NCI-H226 (cell line): Measurements from ENCODE around the gene CCDC33.

Experiments
- DNase-seq: peaks from one replicate; pipeline ENCODE4 v3.0.0-alpha.2; 2015

The CCDC33 gene

DNA sequence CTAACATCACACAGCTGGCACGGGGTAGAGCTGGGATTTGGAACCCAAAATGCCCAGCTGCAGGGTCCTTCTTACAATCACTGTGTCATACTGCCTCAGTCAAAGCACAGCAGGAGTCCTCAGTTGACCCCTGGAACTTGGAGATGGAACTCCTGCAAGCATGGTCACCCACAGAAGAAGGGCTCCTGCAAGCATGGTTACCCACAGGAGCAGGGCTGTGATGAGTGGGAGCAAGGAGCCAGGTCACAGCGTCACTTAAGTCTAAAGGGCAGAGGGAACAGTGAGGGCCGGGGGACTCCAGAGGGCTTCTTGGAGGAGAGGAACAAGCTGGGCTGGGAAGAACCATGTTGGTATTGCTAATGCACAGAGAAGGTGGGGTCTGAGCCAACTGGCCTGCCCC lies 24.9 kb downstream of the CCDC33 start:
- no peak for DNase-seq

GRCh38 chr15:74261685-74262084 lies 25.6 kb downstream of the CCDC33 start:
- no peak for DNase-seq

- DNase-seq = no peak
Observed at GRCh38 chr15:74262151-74262550, 26.0 kb downstream of the CCDC33 start.

GRCh38 chr15:74262625-74263024 lies 26.5 kb downstream of the CCDC33 start:
- DNase-seq = no peak

DNA sequence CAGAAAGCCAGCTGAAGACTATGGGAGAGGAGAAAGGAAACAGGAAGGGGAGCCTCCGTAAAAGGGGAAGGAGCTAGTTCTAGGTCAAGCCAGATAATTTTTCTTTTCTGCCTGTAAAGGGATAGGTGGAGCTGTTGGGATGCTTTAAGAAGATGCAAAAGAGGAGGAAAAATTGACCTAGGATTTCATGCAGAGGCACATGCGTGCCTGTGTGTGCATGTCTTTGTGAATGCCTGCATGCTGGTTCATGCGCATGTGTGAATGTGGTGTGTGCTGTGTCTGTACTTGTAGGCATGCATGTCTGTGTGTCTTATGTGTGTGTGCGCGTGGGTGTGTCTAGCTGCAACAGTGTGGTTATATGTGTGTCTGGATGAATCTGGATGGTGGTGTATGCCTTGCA lies 27.3 kb downstream of the CCDC33 start:
- no peak for DNase-seq

- DNase-seq = no peak
Observed at GRCh38 chr15:74264081-74264501, 28.0 kb downstream of the CCDC33 start.

DNA sequence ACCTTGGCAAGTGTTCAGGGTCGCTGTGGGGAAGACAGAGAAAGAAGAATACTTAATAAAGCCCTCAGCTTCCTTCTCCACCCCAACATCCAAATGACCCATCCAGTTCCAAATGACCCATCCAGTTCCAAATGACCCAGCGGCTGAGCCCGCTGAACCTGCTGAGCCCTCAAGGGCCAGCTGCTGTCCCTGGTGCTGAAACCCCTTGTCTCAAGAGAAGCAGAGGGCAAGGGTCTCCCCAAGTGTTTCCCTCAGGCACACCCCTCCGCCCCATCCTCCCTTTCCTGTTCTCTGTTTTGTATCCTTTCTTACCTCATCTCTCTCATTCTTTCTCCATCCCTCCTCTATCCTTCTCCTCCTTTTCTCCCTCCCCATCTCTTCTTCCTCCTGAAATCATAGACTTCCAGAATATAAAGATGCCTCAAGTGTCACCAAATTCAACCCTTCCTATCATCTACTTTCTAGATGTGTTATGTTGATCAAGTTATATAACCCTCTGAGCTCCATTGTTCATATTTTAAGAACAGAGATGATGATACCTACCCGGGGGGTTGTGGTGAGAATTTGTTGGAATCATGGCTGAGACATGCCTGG lies 29.0 kb downstream of the CCDC33 start:
- no peak for DNase-seq

GRCh38 chr15:74268020-74268419 lies 31.9 kb downstream of the CCDC33 start:
- no peak for DNase-seq

GRCh38 chr15:74269362-74270035 lies 33.4 kb downstream of the CCDC33 start:
- DNase-seq = no peak

DNA sequence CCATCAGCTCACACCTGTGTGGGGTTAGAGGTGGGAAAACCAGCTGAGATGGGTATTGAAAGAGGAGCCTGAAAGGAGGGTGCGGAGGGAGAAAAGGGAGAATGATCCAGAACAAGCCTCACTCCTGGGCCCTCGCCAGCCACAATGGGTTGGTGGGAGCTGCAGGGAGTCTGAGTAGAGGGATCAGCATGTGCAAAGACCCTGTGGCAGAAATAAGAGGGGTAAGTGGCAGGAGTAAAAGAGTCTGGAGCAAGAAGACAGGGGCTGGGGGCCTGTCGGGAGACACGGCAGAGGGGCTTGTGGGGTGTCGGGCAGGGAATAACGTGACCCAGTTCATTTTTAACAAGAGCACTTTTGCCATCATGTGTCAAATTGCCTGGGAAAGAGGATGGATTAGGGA lies 34.0 kb downstream of the CCDC33 start:
- no peak for DNase-seq

- no peak for DNase-seq
Observed at GRCh38 chr15:74270854-74271520, 34.9 kb downstream of the CCDC33 start.

DNA sequence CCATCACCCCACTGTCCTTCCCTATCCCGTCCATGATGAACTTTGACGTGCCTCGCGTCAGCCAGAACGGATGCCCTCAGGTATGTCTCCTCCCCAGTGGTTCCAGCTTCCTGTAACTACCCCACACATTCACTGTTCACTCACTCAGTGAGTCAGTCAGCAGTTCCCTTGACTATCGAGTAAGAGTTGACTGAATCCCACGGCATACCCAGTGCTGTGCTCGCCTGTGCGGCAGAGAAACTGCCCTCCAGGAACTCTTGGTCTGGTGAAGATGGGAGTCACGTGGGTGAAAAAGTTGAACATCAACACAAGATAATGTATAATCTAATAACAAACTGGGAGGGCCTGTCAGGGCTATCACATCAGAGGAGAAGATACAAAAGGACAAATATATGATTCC lies 36.7 kb downstream of the CCDC33 start:
- peak; percentile 55 for DNase-seq

- no peak for DNase-seq
Observed at GRCh38 chr15:74274470-74275038, 38.4 kb downstream of the CCDC33 start.

GRCh38 chr15:74275957-74276356 lies 39.8 kb downstream of the CCDC33 start:
- peak; percentile 28 for DNase-seq

- DNase-seq = no peak
Observed at GRCh38 chr15:74276560-74276959, 40.4 kb downstream of the CCDC33 start.

DNA sequence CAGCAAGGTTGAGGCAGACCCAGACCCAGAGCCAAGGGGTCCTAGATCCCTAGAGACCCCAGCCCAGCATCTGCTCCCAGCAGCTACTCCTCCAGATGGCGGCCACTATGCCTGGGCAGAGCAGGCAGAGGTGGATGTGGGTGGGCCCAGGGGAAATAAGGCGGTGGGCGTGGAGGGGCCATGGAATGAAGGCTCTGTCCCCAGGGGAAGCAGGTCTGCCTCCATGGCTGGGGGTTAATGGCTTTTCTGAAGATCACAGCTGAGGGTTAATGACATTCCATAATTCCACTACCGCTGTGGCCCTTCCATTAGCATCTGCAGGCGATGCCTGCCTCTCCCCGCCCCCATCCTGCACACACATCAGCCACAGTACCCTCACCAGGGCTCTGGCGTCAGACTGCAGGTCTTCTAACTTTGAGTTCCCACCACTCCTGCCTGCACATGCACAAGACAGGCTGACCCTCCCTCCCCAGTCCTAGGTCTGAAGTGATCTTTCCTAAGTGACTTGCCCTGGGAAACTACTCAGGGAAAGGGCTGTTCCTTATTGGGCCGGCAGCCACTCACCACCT lies 41.2 kb downstream of the CCDC33 start:
- no peak for DNase-seq

DNA sequence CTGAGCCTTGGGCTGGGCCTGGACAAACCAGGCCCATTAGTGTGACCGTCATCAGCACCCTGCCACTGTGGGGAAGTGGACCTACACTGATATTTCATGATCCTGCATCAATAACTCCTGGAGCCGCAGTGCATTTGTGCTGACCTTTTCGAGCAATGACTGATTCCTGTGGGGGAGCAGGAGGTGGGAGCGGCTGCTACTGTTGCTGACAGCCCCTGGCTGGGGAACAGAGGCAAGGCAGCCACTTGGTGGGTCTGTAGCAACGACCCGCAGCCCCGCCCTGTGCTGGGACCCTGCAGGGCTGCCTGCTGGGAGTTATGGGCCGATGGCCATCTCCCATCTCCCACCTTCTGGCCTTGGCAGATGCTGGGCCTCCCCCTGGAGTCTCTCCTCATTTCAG lies 42.1 kb downstream of the CCDC33 start:
- no peak for DNase-seq

- no peak for DNase-seq
Observed at GRCh38 chr15:74281147-74282133, 45.3 kb downstream of the CCDC33 start.

DNA sequence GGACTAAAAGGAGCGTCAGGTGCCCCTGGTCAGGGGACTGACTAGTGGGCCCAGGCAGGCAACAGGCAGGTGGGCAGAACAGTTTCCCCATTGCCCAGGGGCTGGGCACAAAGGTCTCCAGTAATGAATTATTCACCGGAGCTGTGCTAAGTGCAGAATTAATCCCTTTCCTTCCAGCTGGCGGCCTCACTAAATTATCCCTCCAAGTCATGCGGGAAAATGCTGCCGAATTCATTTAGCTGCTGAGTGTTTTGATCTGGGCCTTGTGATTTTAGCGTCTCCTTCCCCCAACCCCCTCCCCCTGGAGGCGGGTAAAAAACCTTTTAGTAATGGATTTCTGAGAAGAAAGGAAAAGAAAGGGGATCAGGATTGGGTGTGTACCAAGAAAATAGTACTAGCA lies 47.2 kb downstream of the CCDC33 start:
- DNase-seq = no peak

DNA sequence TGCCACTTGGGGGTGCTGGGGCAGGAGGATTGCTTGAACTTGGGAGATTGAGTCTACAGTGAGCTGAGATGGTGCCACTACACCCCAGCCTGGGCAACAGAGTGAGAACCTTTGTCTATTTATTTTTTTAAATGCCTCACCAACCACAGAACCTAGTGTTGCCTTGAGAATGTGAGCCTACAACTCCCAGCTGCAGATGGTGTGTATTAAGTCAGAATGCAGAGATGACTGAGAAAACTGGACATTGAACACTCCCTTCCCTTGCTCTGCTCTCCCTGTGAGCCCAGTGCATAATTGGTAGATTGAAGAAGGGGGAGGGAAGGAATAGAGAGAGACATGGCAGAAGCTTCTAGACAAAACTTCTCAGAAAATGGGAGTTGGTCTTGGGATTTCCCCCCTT lies 53.5 kb downstream of the CCDC33 start:
- DNase-seq = no peak

DNA sequence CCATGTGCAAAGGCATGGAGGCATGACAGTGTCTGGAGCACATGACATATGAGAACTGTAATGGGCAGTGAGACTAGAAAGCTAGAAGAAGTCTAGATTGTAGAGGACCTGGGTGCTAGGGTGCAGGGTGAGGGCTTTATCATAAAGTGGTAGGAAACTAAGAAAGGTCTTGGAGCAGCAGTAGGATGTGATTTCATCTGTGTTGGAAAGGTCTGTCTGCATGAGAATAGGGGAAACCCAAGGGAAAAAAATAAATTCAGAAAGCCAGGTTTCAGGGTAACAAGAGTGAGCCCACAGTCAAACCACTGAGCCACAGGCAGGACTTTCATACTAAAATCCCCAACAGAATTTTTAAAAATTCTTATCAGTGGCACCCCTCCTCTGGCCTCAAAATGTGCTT lies 54.5 kb downstream of the CCDC33 start:
- DNase-seq = peak; percentile 12
